ENCODE data around the gene MARCHF9.

Gene MARCHF9

GRCh38 chr12:57737467-57738460, 17.1 kb upstream of the MARCHF9 start:
- DNase-seq (ENCODE audit: low read depth in 2 of 2): no peak

GRCh38 chr12:57738661-57739237, 16.2 kb upstream of the MARCHF9 start, which contains the start of gene AGAP2:
TSS of gene AGAP2 (minus strand) at chr12:57738742. CDS start at chr12:57738246, 496 bp downstream.
- DNase-seq (ENCODE audit: low read depth in 2 of 2): no peak

GRCh38 chr12:57739387-57739786, 15.5 kb upstream of the MARCHF9 start:
- no peak for DNase-seq (ENCODE audit: low read depth in 2 of 2)

GRCh38 chr12:57739914-57740538, 14.9 kb upstream of the MARCHF9 start:
- no peak for DNase-seq (ENCODE audit: low read depth in 2 of 2)

- DNase-seq (ENCODE audit: low read depth in 2 of 2): peak; percentile 50 to 69
Observed at GRCh38 chr12:57740656-57741412, 14.1 kb upstream of the MARCHF9 start.

GRCh38 chr12:57741413-57741789, 13.5 kb upstream of the MARCHF9 start:
- no peak for DNase-seq (ENCODE audit: low read depth in 2 of 2)

GRCh38 chr12:57741844-57742738, 12.8 kb upstream of the MARCHF9 start:
- peak; percentile 51 to 76 for DNase-seq (ENCODE audit: low read depth in 2 of 2)

GRCh38 chr12:57743769-57744168, 11.1 kb upstream of the MARCHF9 start:
- no peak for DNase-seq (ENCODE audit: low read depth in 2 of 2)

- peak; percentile 45 to 61 for DNase-seq (ENCODE audit: low read depth in 2 of 2)
Observed at GRCh38 chr12:57744194-57744776, 10.6 kb upstream of the MARCHF9 start.

GRCh38 chr12:57744777-57745484, 10.0 kb upstream of the MARCHF9 start, which contains the start of gene TSPAN31:
TSS of gene TSPAN31 (plus strand) at chr12:57745039. CDS start at chr12:57745155, 116 bp downstream.
- peak; percentile 91 to 94 for DNase-seq (ENCODE audit: low read depth in 2 of 2)

GRCh38 chr12:57745485-57745881, 9.4 kb upstream of the MARCHF9 start:
- no peak for DNase-seq (ENCODE audit: low read depth in 2 of 2)

GRCh38 chr12:57746025-57746424, 8.9 kb upstream of the MARCHF9 start:
- no peak for DNase-seq (ENCODE audit: low read depth in 2 of 2)

GRCh38 chr12:57749061-57749460, 5.8 kb upstream of the MARCHF9 start:
- no peak for DNase-seq (ENCODE audit: low read depth in 2 of 2)

GRCh38 chr12:57750561-57751431, 4.1 kb upstream of the MARCHF9 start:
- DNase-seq (ENCODE audit: low read depth in 2 of 2): no peak

- no peak for DNase-seq (ENCODE audit: low read depth in 2 of 2)
Observed at GRCh38 chr12:57751432-57751787, 3.5 kb upstream of the MARCHF9 start.

GRCh38 chr12:57751788-57752667, 2.9 kb upstream of the MARCHF9 start, which contains the start of gene CDK4:
TSS of gene CDK4 (minus strand) at chr12:57752310. CDS start at chr12:57751717, 593 bp downstream.
- DNase-seq (ENCODE audit: low read depth in 2 of 2): peak; percentile 97

GRCh38 chr12:57752668-57753000, 2.3 kb upstream of the MARCHF9 start:
- DNase-seq (ENCODE audit: low read depth in 2 of 2): no peak

Data from stimulated activated CD4-positive, alpha-beta T cell treated with anti-CD3 and anti-CD28 coated beads, Interleukin-12 subunit alpha, Interleukin-12 subunit beta, amount 100 ng/mL, for 24 hours (primary cell).